GM06990 (cell line): ENCODE measurements around the gene RFTN2.

Experiments
- DNase-seq: peaks from one replicate; pipeline ENCODE4 v3.0.0-alpha.2; 2011; ENCODE audit not compliant: insufficient read length; ENCODE audit errors: extremely low read depth
- H3K27me3 ChIP-seq: replicated peaks from 2 replicates; pipeline ENCODE4 v1.6.0; 2011; ENCODE audit warnings: low read length; ENCODE audit not compliant: control insufficient read depth, insufficient read depth
- H3K36me3 ChIP-seq: 2 replicates; pipeline ENCODE4 v1.5.1; 2011; ENCODE audit warnings: low read length; ENCODE audit not compliant: control insufficient read depth, insufficient read depth
- H3K4me3 ChIP-seq: replicated peaks from 2 replicates; pipeline ENCODE4 v1.5.1; 2011; ENCODE audit warnings: low read depth, mild to moderate bottlenecking, control low read depth, low read length
- CTCF ChIP-seq: IDR thresholded peaks from 2 replicates; pipeline ENCODE4 v1.5.1; 2011; ENCODE audit warnings: low read length, control low read depth, mild to moderate bottlenecking, inconsistent platforms; ENCODE audit not compliant: insufficient read depth, poor library complexity, severe bottlenecking

Gene RFTN2

GRCh38 chr2:197539734-197540133 lies 135.7 kb downstream of the RFTN2 start:
- H3K36me3 ChIP-seq = peaks cover 10% of the 10 kb centered on the region
- no peak overlapping the region for H3K4me3 ChIP-seq
- DNase-seq = no peak
- TF ChIP-seq CTCF = no peak
- no peaks in the 10 kb centered on the region for H3K27me3 ChIP-seq

DNA sequence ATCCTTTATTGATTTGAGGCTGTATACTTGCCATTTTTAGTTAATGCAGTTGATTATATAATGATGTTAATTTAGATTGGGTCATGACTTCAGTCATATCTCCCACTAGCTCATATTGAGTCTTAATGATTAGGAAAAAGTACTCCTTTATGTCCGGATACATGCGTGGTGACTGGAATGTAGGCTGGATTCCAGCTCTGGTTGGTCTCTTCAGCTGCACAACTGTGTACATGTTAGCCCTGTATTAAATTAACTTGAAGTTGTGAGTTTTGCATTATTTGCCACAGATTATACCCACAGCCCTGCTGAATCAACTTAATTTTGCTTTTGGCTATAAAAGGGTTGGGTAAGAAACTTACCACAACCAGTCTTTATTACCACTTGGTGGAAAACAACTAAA lies 137.0 kb downstream of the RFTN2 start:
- Histone ChIP-seq H3K4me3 (no peak overlapping the region), H3K27me3 (no peaks in the 10 kb centered on the region), H3K36me3 (peaks cover 8% of the 10 kb centered on the region)
- no peak for DNase-seq
- no peak for TF ChIP-seq CTCF
